Body of pancreas (tissue), 4 donors: Measurements from ENCODE around the gene RER1.

Experiments
- CTCF ChIP-seq, 7 experiments: fragments of 450-650 bp in 4 of 7; fragments of 200-600 bp in 3 of 7; sonication (generic) in 3 of 7; IDR thresholded peaks; one replicate each; pipeline ENCODE4 v1.5.1; 2016 to 2019; ENCODE audit warnings: antibody characterized with exemption in 7 of 7
- POLR2A ChIP-seq, 3 donors: fragments of 450-650 bp; IDR thresholded peaks; one replicate each; pipeline ENCODE4 v1.6.1; 2016; ENCODE audit warnings: antibody characterized with exemption in 3 of 3, mild to moderate bottlenecking in 2 of 3

GRCh38 chr1:2435746-2436355 lies 44.2 kb downstream of the RER1 start:
- TF ChIP-seq CTCF (IDR thresholded peaks at IDR 0.05) (no peak), POLR2A (IDR thresholded peaks at IDR 0.05) (no peak)
